Measurements from ENCODE around the gene RANBP1. TPM values are rescaled to one million over a fixed set of nuclear protein-coding genes. Genes with fewer than 3 reads are reported as not detected.

Gene RANBP1
- total and polyA plus RNA-seq, 2 of the 13 experiments (the other 11 are each of a cell fraction or from before 2014, with no cell fraction given): 181 to 492 TPM

- TF ChIP-seq RFXAP (CRISPR knock-in tag; IDR thresholded peaks at IDR 0.05; ENCODE audit: borderline replicate concordance) (0 out of 2 replicates have a peak, but pooled peaks have one; percentile 37), EED (CRISPR knock-in tag; IDR thresholded peaks at IDR 0.05) (no peak), ZNF282 (IDR thresholded peaks at IDR 0.05; ENCODE audit: partially characterized antibody) (no peak), RXRA (CRISPR knock-in tag; IDR thresholded peaks at IDR 0.05) (peak; percentile 73), BORCS8-MEF2B (CRISPR knock-in tag; IDR thresholded peaks at IDR 0.05) (peak; percentile 95), ZNF691 (CRISPR knock-in tag; IDR thresholded peaks at IDR 0.05; ENCODE audit: borderline replicate concordance, low read depth) (peak; percentile 73; the same call in 1 of the 2 replicates), MTA3 (CRISPR knock-in tag; IDR thresholded peaks at IDR 0.05) (no peak), GPBP1L1 (CRISPR knock-in tag; IDR thresholded peaks at IDR 0.05) (no peak), HNRNPL (IDR thresholded peaks at IDR 0.05; ENCODE audit: low read depth, low read length) (no peak), SAP130 (CRISPR knock-in tag; IDR thresholded peaks at IDR 0.05; ENCODE audit: low read depth) (peak; percentile 90), ZNF598 (CRISPR knock-in tag; IDR thresholded peaks at IDR 0.05; ENCODE audit: borderline replicate concordance) (no peak), HNRNPLL (IDR thresholded peaks at IDR 0.05; ENCODE audit: low read depth, low read length, poor library complexity, severe bottlenecking) (peak; percentile 92), FIP1L1 (IDR thresholded peaks at IDR 0.05; ENCODE audit: borderline replicate concordance, insufficient read depth, low read depth, low read length) (no peak), CSRNP2 (CRISPR knock-in tag; conservative IDR thresholded peaks at IDR 0.05; ENCODE audit: low read depth) (no peak), SIN3B (IDR thresholded peaks at IDR 0.05; ENCODE audit: low read length) (peak; percentile 49; the same call in 1 of the 2 replicates), SRF (IDR thresholded peaks at IDR 0.05; ENCODE audit: low read depth, low read length) (no peak)
- TF ChIP-seq, protein P1, sequence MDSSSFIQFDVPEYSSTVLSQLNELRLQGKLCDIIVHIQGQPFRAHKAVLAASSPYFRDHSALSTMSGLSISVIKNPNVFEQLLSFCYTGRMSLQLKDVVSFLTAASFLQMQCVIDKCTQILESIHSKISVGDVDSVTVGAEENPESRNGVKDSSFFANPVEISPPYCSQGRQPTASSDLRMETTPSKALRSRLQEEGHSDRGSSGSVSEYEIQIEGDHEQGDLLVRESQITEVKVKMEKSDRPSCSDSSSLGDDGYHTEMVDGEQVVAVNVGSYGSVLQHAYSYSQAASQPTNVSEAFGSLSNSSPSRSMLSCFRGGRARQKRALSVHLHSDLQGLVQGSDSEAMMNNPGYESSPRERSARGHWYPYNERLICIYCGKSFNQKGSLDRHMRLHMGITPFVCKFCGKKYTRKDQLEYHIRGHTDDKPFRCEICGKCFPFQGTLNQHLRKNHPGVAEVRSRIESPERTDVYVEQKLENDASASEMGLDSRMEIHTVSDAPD (CRISPR knock-in tag; IDR thresholded peaks at IDR 0.05): 0 out of 2 replicates have a peak, but pooled peaks have one; percentile 51
- TF ChIP-seq, protein P2, sequence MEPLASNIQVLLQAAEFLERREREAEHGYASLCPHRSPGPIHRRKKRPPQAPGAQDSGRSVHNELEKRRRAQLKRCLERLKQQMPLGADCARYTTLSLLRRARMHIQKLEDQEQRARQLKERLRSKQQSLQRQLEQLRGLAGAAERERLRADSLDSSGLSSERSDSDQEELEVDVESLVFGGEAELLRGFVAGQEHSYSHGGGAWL (CRISPR knock-in tag; IDR thresholded peaks at IDR 0.05): peak; percentile 94; the same call in 1 of the 2 replicates
- TF ChIP-seq, protein P3, sequence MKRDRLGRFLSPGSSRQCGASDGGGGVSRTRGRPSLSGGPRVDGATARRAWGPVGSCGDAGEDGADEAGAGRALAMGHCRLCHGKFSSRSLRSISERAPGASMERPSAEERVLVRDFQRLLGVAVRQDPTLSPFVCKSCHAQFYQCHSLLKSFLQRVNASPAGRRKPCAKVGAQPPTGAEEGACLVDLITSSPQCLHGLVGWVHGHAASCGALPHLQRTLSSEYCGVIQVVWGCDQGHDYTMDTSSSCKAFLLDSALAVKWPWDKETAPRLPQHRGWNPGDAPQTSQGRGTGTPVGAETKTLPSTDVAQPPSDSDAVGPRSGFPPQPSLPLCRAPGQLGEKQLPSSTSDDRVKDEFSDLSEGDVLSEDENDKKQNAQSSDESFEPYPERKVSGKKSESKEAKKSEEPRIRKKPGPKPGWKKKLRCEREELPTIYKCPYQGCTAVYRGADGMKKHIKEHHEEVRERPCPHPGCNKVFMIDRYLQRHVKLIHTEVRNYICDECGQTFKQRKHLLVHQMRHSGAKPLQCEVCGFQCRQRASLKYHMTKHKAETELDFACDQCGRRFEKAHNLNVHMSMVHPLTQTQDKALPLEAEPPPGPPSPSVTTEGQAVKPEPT (CRISPR knock-in tag; IDR thresholded peaks at IDR 0.05; ENCODE audit: low read depth): no peak; the same call in 1 of the 2 replicates
- TF ChIP-seq, protein P4, sequence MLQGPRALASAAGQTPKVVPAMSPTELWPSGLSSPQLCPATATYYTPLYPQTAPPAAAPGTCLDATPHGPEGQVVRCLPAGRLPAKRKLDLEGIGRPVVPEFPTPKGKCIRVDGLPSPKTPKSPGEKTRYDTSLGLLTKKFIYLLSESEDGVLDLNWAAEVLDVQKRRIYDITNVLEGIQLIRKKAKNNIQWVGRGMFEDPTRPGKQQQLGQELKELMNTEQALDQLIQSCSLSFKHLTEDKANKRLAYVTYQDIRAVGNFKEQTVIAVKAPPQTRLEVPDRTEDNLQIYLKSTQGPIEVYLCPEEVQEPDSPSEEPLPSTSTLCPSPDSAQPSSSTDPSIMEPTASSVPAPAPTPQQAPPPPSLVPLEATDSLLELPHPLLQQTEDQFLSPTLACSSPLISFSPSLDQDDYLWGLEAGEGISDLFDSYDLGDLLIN (CRISPR knock-in tag; IDR thresholded peaks at IDR 0.05; ENCODE audit: borderline replicate concordance): peak; percentile 99
Observed at GRCh38 chr22:20079745-20080444, 36.0 kb upstream of the RANBP1 start, which contains the start of gene DGCR8 (continued).
